Esophagus muscularis mucosa (tissue), 4 donors: ENCODE measurements around the gene DEK. TPM values are rescaled to one million over a fixed set of nuclear protein-coding genes. Genes with fewer than 3 reads are reported as not detected.

Experiments
- DNase-seq: peaks from one replicate; pipeline ENCODE4 v3.0.0-alpha.2; 2017; ENCODE audit errors: extremely low spot score
- H3K27ac ChIP-seq, 4 donors: fragments of 200-600 bp; sonication (generic); replicated peaks in 1 of 4; 1 replicate in 3 of 4; 2 replicates in 1 of 4; pipeline ENCODE4 v1.5.1; 2016 to 2019; ENCODE audit warnings: mild to moderate bottlenecking in 1 of 4
- H3K27me3 ChIP-seq, 4 donors: fragments of 200-600 bp; sonication (generic); one replicate each; pipeline versions ENCODE4 v1.5.1 to v1.6.0; 2016 to 2019
- H3K36me3 ChIP-seq, 4 donors: fragments of 200-600 bp; sonication (generic); one replicate each; pipeline ENCODE4 v1.5.1; 2016 to 2019
- H3K4me1 ChIP-seq, 4 donors: fragments of 200-600 bp; sonication (generic); one replicate each; pipeline ENCODE4 v1.5.1; 2016 to 2019
- H3K4me3 ChIP-seq, 4 donors: fragments of 200-600 bp; sonication (generic); 1 replicate in 2 of 4; 2 replicates in 2 of 4; pipeline ENCODE4 v1.5.1; 2016 to 2019; ENCODE audit warnings: mild to moderate bottlenecking in 4 of 4, moderate library complexity in 1 of 4
- H3K9me3 ChIP-seq, 4 donors: fragments of 200-600 bp; sonication (generic); 1 replicate in 3 of 4; 2 replicates in 1 of 4; pipeline ENCODE4 v1.5.1; 2016 to 2019
- CTCF ChIP-seq, 3 experiments: fragments of 200-600 bp in 2 of 3; fragments of 450-650 bp in 1 of 3; sonication (generic) in 2 of 3; IDR thresholded peaks; one replicate each; pipeline ENCODE4 v1.5.1; 2017 to 2019; ENCODE audit warnings: antibody characterized with exemption in 3 of 3, mild to moderate bottlenecking in 2 of 3, moderate library complexity in 1 of 3
- EP300 ChIP-seq: sonication (generic); formaldehyde crosslinking; IDR thresholded peaks from one replicate; pipeline ENCODE4 v1.6.1; 2017; ENCODE audit warnings: antibody characterized with exemption
- POLR2A ChIP-seq: fragments of 450-650 bp; IDR thresholded peaks from one replicate; pipeline ENCODE4 v1.6.1; 2017; ENCODE audit warnings: antibody characterized with exemption, moderate library complexity, mild to moderate bottlenecking, low read depth
- POLR2AphosphoS5 ChIP-seq, 2 donors: sonication (generic); formaldehyde crosslinking; IDR thresholded peaks; one replicate each; pipeline ENCODE4 v1.6.1; 2017; ENCODE audit warnings: antibody characterized with exemption in 2 of 2
- WGBS: methylation state at CpG from one replicate; pipeline ENCODE4 v1.1.5; 2018; 5-methylcytosine and 5-hydroxymethylcytosine counted together
- intact Hi-C: fragments of 100-400 bp; cut with DNase I; formaldehyde crosslinking; loops from one replicate; pipeline ENCODE4 v1.15.1; 2023
- total RNA-seq, 4 donors: library from RNA; depleted of rRNA; stranded (reverse); fragments of >200 nt; gene quantifications; one replicate each; pipeline versions ENCODE4 v1.1.0 to v1.2.1, GENCODE V29; 2016

Gene DEK
- total RNA-seq, 4 donors from 2014 or later = 134 to 189 (median 142) TPM

GRCh38 chr6:18306977-18307376 lies 42.6 kb upstream of the DEK start:
- Histone ChIP-seq H3K4me1 (no peaks in the 10 kb centered on the region), H3K27ac (no peak overlapping the region), H3K4me3 (no peak overlapping the region), H3K9me3 (no peaks in the 10 kb centered on the region), H3K36me3 (no peaks in the 10 kb centered on the region), H3K27me3 (no peaks in the 10 kb centered on the region)
- TF ChIP-seq POLR2AphosphoS5 (IDR thresholded peaks at IDR 0.05) (no peak), POLR2A (no peak), CTCF (IDR thresholded peaks at IDR 0.05) (no peak), EP300 (no peak)
- DNase-seq = no peak
- intact Hi-C loops = no loop called here
- WGBS = 82% methylated on average over 2 of the region's 2 CpGs

GRCh38 chr6:18302561-18303439 lies 38.5 kb upstream of the DEK start:
- WGBS = 83% methylated on average over 8 of the region's 8 CpGs
- DNase-seq = no peak
- no peaks in the 10 kb centered on the region for H3K9me3 ChIP-seq
- H3K27me3 ChIP-seq = no peaks in the 10 kb centered on the region
- TF ChIP-seq POLR2AphosphoS5 (IDR thresholded peaks at IDR 0.05) (no peak), CTCF (IDR thresholded peaks at IDR 0.05) (no peak), POLR2A (no peak), EP300 (no peak)
- H3K4me3 ChIP-seq = no peak overlapping the region
- no peak overlapping the region for H3K27ac ChIP-seq
- H3K4me1 ChIP-seq = no peaks in the 10 kb centered on the region
- no peaks in the 10 kb centered on the region for H3K36me3 ChIP-seq
- intact Hi-C loops = no loop called here

DNA sequence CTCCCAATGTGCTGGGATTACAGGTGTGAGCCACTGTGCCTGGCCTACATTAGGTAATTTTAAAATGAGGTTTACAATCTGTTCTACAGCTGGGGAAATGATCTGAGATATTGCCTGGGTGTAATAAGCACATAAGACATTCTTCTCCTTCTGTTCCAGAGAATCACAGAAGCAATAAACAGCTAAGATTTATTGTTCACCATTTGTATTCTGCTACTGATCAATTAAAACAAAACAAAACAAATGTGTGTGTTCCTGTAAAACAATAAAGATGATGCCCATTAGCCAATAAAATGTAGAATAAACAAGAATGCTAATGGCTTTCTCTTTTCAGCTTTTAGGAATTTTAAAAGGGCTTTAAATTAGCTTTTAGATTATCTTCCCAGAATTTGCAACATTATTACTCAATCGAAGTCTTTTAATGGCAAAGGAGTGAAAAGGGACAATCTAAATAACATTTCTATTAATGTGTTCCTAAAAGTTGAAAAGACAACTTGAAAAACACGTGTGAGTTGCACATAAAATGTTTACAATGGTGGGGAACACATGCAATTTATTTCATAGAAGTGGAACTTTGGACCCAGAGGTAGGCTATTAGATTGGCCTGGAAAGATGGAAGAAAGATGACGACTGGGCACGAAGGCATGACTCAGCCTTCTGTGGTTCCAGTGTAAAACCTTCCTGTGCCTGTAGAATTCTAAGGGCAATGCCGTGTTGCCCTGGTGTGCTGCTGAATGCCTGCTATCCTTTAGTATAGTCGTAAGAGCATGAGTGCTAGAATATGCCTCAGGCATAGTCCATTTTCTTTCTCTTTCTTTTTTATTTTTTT lies 29.0 kb upstream of the DEK start:
- 79% methylated on average over 6 of the region's 6 CpGs for whole genome bisulfite sequencing
- Histone ChIP-seq H3K27me3 (peaks cover 0 to 2% (median 0%) of the 10 kb centered on the region in 4 donors), H3K27ac (no peak overlapping the region), H3K36me3 (no peaks in the 10 kb centered on the region), H3K4me1 (no peaks in the 10 kb centered on the region), H3K4me3 (no peak overlapping the region), H3K9me3 (no peaks in the 10 kb centered on the region)
- DNase-seq = no peak
- no peak for TF ChIP-seq CTCF (IDR thresholded peaks at IDR 0.05)
- no peak for TF ChIP-seq POLR2AphosphoS5 (IDR thresholded peaks at IDR 0.05)
- no peak for TF ChIP-seq POLR2A
- TF ChIP-seq EP300 = no peak
- intact Hi-C loops = no loop called here

- Histone ChIP-seq H3K27ac (no peak overlapping the region), H3K4me1 (no peaks in the 10 kb centered on the region), H3K27me3 (peaks cover 0 to 11% (median 2%) of the 10 kb centered on the region in 4 donors), H3K9me3 (no peaks in the 10 kb centered on the region), H3K36me3 (no peaks in the 10 kb centered on the region), H3K4me3 (no peak overlapping the region)
- WGBS = 86% methylated on average over 4 of the region's 4 CpGs
- TF ChIP-seq POLR2A (no peak), EP300 (no peak), CTCF (IDR thresholded peaks at IDR 0.05) (no peak), POLR2AphosphoS5 (IDR thresholded peaks at IDR 0.05) (no peak)
- intact Hi-C loops = no loop called here
- DNase-seq = no peak
These were observed 25.0 kb upstream of the DEK start for GRCh38 chr6:18289283-18289682.
